ENCODE measurements around the gene AOPEP. TPM values are rescaled to one million over a fixed set of nuclear protein-coding genes. Genes with fewer than 3 reads are reported as not detected.

The AOPEP gene
- total and polyA plus RNA-seq, 2 of the 13 experiments (the other 11 are each of a cell fraction or from before 2014, with no cell fraction given): 22.2 to 41.6 TPM

DNA sequence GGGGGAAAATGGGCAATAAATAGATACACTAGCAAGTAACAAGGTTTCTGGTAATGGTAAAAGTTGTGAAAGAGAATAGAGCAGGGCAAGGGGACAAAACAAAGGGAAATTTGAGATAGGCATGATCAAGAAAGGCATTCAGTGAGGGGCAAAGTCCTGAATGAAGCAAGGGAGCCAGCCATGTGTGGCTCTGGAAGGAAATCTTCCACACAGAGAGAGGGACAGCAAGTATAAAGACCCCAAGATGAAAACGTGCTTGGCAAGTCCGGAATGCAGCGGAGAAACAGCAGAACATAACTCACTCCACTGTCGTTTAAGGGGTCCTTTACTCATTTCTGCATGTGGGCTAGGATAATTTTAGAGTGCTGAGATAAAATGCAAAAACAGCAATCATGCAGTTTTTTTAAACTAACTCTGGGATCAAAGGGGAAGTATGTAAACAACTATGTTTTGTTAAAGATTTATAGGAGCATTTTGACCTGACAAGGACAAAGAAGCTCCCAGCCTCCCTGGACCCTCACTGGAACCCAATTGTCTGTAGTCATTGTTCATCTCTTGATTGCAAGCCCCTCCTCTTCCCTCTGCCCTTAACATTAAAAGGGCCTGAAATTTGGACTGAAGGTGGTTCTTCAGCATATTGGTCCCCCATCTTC is 22.9 kb upstream of the AOPEP start (continued):
- TF ChIP-seq, protein P1, sequence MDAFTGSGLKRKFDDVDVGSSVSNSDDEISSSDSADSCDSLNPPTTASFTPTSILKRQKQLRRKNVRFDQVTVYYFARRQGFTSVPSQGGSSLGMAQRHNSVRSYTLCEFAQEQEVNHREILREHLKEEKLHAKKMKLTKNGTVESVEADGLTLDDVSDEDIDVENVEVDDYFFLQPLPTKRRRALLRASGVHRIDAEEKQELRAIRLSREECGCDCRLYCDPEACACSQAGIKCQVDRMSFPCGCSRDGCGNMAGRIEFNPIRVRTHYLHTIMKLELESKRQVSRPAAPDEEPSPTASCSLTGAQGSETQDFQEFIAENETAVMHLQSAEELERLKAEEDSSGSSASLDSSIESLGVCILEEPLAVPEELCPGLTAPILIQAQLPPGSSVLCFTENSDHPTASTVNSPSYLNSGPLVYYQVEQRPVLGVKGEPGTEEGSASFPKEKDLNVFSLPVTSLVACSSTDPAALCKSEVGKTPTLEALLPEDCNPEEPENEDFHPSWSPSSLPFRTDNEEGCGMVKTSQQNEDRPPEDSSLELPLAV (CRISPR knock-in tag; conservative IDR thresholded peaks at IDR 0.05; ENCODE audit: low read depth): no peak
- no peak for TF ChIP-seq ZFP36 (IDR thresholded peaks at IDR 0.05; ENCODE audit: borderline replicate concordance, low read depth, low read length, partially characterized antibody)
- TF ChIP-seq, protein P2, sequence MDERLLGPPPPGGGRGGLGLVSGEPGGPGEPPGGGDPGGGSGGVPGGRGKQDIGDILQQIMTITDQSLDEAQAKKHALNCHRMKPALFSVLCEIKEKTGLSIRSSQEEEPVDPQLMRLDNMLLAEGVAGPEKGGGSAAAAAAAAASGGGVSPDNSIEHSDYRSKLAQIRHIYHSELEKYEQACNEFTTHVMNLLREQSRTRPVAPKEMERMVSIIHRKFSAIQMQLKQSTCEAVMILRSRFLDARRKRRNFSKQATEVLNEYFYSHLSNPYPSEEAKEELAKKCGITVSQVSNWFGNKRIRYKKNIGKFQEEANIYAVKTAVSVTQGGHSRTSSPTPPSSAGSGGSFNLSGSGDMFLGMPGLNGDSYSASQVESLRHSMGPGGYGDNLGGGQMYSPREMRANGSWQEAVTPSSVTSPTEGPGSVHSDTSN (CRISPR knock-in tag; IDR thresholded peaks at IDR 0.05): no peak
- peak in 1 of 2 experiments; percentile 29; a peak in 1 of 4 replicates for TF ChIP-seq POLR2A (IDR thresholded peaks at IDR 0.05; ENCODE audit: insufficient read depth in 1 of 2, low read depth in 2 of 2, low read length in 2 of 2)
- no peak for TF ChIP-seq HNRNPK (IDR thresholded peaks at IDR 0.05; ENCODE audit: low read depth, low read length, poor library complexity, severe bottlenecking)
- TF ChIP-seq, protein P3, sequence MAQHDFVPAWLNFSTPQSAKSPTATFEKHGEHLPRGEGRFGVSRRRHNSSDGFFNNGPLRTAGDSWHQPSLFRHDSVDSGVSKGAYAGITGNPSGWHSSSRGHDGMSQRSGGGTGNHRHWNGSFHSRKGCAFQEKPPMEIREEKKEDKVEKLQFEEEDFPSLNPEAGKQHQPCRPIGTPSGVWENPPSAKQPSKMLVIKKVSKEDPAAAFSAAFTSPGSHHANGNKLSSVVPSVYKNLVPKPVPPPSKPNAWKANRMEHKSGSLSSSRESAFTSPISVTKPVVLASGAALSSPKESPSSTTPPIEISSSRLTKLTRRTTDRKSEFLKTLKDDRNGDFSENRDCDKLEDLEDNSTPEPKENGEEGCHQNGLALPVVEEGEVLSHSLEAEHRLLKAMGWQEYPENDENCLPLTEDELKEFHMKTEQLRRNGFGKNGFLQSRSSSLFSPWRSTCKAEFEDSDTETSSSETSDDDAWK (CRISPR knock-in tag; IDR thresholded peaks at IDR 0.05): no peak
- TF ChIP-seq, protein P4, sequence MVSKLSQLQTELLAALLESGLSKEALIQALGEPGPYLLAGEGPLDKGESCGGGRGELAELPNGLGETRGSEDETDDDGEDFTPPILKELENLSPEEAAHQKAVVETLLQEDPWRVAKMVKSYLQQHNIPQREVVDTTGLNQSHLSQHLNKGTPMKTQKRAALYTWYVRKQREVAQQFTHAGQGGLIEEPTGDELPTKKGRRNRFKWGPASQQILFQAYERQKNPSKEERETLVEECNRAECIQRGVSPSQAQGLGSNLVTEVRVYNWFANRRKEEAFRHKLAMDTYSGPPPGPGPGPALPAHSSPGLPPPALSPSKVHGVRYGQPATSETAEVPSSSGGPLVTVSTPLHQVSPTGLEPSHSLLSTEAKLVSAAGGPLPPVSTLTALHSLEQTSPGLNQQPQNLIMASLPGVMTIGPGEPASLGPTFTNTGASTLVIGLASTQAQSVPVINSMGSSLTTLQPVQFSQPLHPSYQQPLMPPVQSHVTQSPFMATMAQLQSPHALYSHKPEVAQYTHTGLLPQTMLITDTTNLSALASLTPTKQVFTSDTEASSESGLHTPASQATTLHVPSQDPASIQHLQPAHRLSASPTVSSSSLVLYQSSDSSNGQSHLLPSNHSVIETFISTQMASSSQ (IDR thresholded peaks at IDR 0.05; ENCODE audit: low read depth): no peak; the same call in none of the 2 replicates
- TF ChIP-seq, protein P4 (CRISPR knock-in tag; IDR thresholded peaks at IDR 0.05; ENCODE audit: borderline replicate concordance): peak; percentile 33; the same call in 1 of the 2 replicates
- TF ChIP-seq, protein P5, sequence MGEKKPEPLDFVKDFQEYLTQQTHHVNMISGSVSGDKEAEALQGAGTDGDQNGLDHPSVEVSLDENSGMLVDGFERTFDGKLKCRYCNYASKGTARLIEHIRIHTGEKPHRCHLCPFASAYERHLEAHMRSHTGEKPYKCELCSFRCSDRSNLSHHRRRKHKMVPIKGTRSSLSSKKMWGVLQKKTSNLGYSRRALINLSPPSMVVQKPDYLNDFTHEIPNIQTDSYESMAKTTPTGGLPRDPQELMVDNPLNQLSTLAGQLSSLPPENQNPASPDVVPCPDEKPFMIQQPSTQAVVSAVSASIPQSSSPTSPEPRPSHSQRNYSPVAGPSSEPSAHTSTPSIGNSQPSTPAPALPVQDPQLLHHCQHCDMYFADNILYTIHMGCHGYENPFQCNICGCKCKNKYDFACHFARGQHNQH (CRISPR knock-in tag; IDR thresholded peaks at IDR 0.05): peak; percentile 34; the same call in 1 of the 2 replicates
- TF ChIP-seq ZNF441 (CRISPR knock-in tag; IDR thresholded peaks at IDR 0.05; ENCODE audit: borderline replicate concordance): no peak
- no peak for TF ChIP-seq NBN (conservative IDR thresholded peaks at IDR 0.05)
- 0 out of 2 replicates have a peak, but pooled peaks have one; percentile 8 for TF ChIP-seq FOSL2 (CRISPR knock-in tag; IDR thresholded peaks at IDR 0.05)
- TF ChIP-seq, protein P6, sequence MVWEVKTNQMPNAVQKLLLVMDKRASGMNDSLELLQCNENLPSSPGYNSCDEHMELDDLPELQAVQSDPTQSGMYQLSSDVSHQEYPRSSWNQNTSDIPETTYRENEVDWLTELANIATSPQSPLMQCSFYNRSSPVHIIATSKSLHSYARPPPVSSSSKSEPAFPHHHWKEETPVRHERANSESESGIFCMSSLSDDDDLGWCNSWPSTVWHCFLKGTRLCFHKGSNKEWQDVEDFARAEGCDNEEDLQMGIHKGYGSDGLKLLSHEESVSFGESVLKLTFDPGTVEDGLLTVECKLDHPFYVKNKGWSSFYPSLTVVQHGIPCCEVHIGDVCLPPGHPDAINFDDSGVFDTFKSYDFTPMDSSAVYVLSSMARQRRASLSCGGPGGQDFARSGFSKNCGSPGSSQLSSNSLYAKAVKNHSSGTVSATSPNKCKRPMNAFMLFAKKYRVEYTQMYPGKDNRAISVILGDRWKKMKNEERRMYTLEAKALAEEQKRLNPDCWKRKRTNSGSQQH (CRISPR knock-in tag; IDR thresholded peaks at IDR 0.05; ENCODE audit: low read depth): 0 out of 2 replicates have a peak, but pooled peaks have one; percentile 37
- TF ChIP-seq EP300 (IDR thresholded peaks at IDR 0.05; ENCODE audit: low read depth in 2 of 2, low read length in 2 of 2): peak in 1 of 2 experiments; percentile 63; a peak in 2 of 4 replicates
- TF ChIP-seq EP300 (CRISPR knock-in tag; IDR thresholded peaks at IDR 0.05; ENCODE audit: borderline replicate concordance): no peak
- TF ChIP-seq SMAD3 (CRISPR knock-in tag; IDR thresholded peaks at IDR 0.05): no peak
- no peak for TF ChIP-seq ZNF839 (CRISPR knock-in tag; IDR thresholded peaks at IDR 0.05; ENCODE audit: borderline replicate concordance)
